Prostate gland (tissue), 2 donors: ENCODE data around the gene CSPG4. TPM values are rescaled to one million over a fixed set of nuclear protein-coding genes. Genes with fewer than 3 reads are reported as not detected.
A peak's percentile ranks its signal among the peaks of the same experiment; 100 is the strongest.
"Not testable (repeated sequence)": the region's sequence is repeated elsewhere in the genome, so short reads cannot be mapped to it uniquely, and the experiment has no call there.

ENCODE experiments used
- DNase-seq: peaks from one replicate; pipeline ENCODE4 v3.0.0-alpha.2; 2019; ENCODE audit warnings: low spot score
- H3K27ac ChIP-seq, 2 donors: fragments of 200-600 bp; sonication (generic); 2 replicates each; pipeline ENCODE4 v1.5.1; 2017 to 2019
- H3K27me3 ChIP-seq: fragments of 200-600 bp; sonication (generic); replicated peaks from 2 replicates; pipeline ENCODE4 v1.5.1; 2019; ENCODE audit not compliant: insufficient read depth
- H3K36me3 ChIP-seq, 2 donors: fragments of 200-600 bp; sonication (generic); 1 replicate in 1 of 2; 2 replicates in 1 of 2; pipeline versions ENCODE4 v1.5.1 to v1.8.1; 2017 to 2019
- H3K4me1 ChIP-seq: fragments of 200-600 bp; sonication (generic); replicated peaks from 2 replicates; pipeline ENCODE4 v1.5.1; 2019
- H3K4me3 ChIP-seq, 2 donors: fragments of 200-600 bp; sonication (generic); 2 replicates each; pipeline ENCODE4 v1.5.1; 2017 to 2019
- H3K9me3 ChIP-seq: fragments of 200-600 bp; sonication (generic); 2 replicates; pipeline ENCODE4 v1.5.1; 2017
- CTCF ChIP-seq, 4 experiments: fragments of 200-600 bp in 2 of 4; fragments of 450-650 bp in 2 of 4; sonication (generic) in 2 of 4; IDR thresholded peaks; 1 replicate in 3 of 4; 2 replicates in 1 of 4; pipeline ENCODE4 v1.5.1; 2016 to 2019; ENCODE audit warnings: antibody characterized with exemption in 4 of 4, mild to moderate bottlenecking in 2 of 4, moderate library complexity in 2 of 4
- POLR2A ChIP-seq: fragments of 450-650 bp; IDR thresholded peaks from one replicate; pipeline ENCODE4 v1.6.1; 2016; ENCODE audit warnings: antibody characterized with exemption, mild to moderate bottlenecking
- POLR2AphosphoS5 ChIP-seq: sonication (generic); formaldehyde crosslinking; IDR thresholded peaks from one replicate; pipeline ENCODE4 v1.6.1; 2017; ENCODE audit warnings: antibody characterized with exemption
- WGBS: methylation state at CpG from one replicate; pipeline ENCODE4 v1.1.5; 2018; 5-methylcytosine and 5-hydroxymethylcytosine counted together
- intact Hi-C: fragments of 100-400 bp; cut with DNase I; formaldehyde crosslinking; loops from one replicate; pipeline ENCODE4 v1.14.2; 2022
- total RNA-seq, 2 donors: library from RNA; depleted of rRNA; stranded (reverse); fragments of >200 nt; gene quantifications; one replicate each; pipeline ENCODE4 v1.1.0, GENCODE V29; 2016

Gene CSPG4
- total RNA-seq, 2 donors from 2014 or later: 14.3 to 29.4 TPM

- not testable (repeated sequence) for H3K9me3 ChIP-seq, H3K4me1 ChIP-seq, H3K27me3 ChIP-seq, H3K36me3 ChIP-seq, H3K4me3 ChIP-seq, DNase-seq
- WGBS: 65% methylated on average over 27 of the region's 27 CpGs
- intact Hi-C loops: loop anchor here (5.0 kb wide), 2 partner anchors 48 to 93 kb away; partner anchors contain the start of gene IMP3
- TF ChIP-seq POLR2AphosphoS5: peak; percentile 43
- H3K27ac ChIP-seq: peak overlapping the region; percentile 39 to 51
Measured at GRCh38 chr15:75734861-75735760, 22.5 kb upstream of the CSPG4 start.

- Histone ChIP-seq H3K36me3 (no peaks in the 10 kb centered on the region), H3K27ac (peak overlapping the region; percentile 39 to 51), H3K4me3 (no peak overlapping the region), H3K27me3 (no peaks in the 10 kb centered on the region), H3K9me3 (no peaks in the 10 kb centered on the region), H3K4me1 (no peaks in the 10 kb centered on the region)
- DNase-seq: no peak
- WGBS: 80% methylated on average over 14 of the region's 14 CpGs
- intact Hi-C loops: loop anchor here (5.0 kb wide), 1 partner anchor 47 kb away; no protein-coding TSS in a partner anchor
- TF ChIP-seq POLR2AphosphoS5 (no peak), POLR2A (no peak), CTCF (IDR thresholded peaks at IDR 0.05) (no peak)
Measured at GRCh38 chr15:75733761-75734651, 21.4 kb upstream of the CSPG4 start.

- Histone ChIP-seq H3K9me3 (no peaks in the 10 kb centered on the region), H3K4me1 (no peaks in the 10 kb centered on the region), H3K27me3 (no peaks in the 10 kb centered on the region), H3K4me3 (no peak overlapping the region), H3K36me3 (no peaks in the 10 kb centered on the region), H3K27ac (no peak overlapping the region)
- intact Hi-C loops: loop anchor here (5.0 kb wide), 1 partner anchor 46 kb away; no protein-coding TSS in a partner anchor
- no peak for TF ChIP-seq POLR2A
- TF ChIP-seq POLR2AphosphoS5: no peak
- peak; percentile 71 to 91 (median 78) for TF ChIP-seq CTCF (IDR thresholded peaks at IDR 0.05)
- DNase-seq: peak; percentile 54
- WGBS: 33% methylated on average over 12 of the region's 12 CpGs
Measured at GRCh38 chr15:75732809-75733451, 20.3 kb upstream of the CSPG4 start.

GRCh38 chr15:75732177-75732808 lies 19.6 kb upstream of the CSPG4 start:
- 42% methylated on average over 16 of the region's 16 CpGs for WGBS
- Histone ChIP-seq H3K27ac (peak overlapping the region in 1 of 2 donors; percentile 24), H3K36me3 (no peaks in the 10 kb centered on the region), H3K4me3 (no peak overlapping the region), H3K4me1 (no peaks in the 10 kb centered on the region), H3K27me3 (no peaks in the 10 kb centered on the region), H3K9me3 (no peaks in the 10 kb centered on the region)
- TF ChIP-seq POLR2AphosphoS5: no peak
- TF ChIP-seq POLR2A: no peak
- no peak for TF ChIP-seq CTCF (IDR thresholded peaks at IDR 0.05)
- intact Hi-C loops: loop anchor here (5.0 kb wide), 1 partner anchor 45 kb away; no protein-coding TSS in a partner anchor
- no peak for DNase-seq
